Right renal cortex interstitium (tissue), 3 donors: ENCODE data around the gene PPP1R26. TPM values are rescaled to one million over a fixed set of nuclear protein-coding genes. Genes with fewer than 3 reads are reported as not detected.
"Not testable (repeated sequence)": the region's sequence is repeated elsewhere in the genome, so short reads cannot be mapped to it uniquely, and the experiment has no call there.

Experiments
- DNase-seq, 3 donors: peaks; one replicate each; pipeline ENCODE4 v3.0.0-alpha.2; 2013; ENCODE audit warnings: low read depth in 3 of 3, low spot score in 2 of 3
- polyA plus RNA-seq, 3 donors: library from polyadenylated mRNA; unstranded; fragments of 120-200 nt; gene quantifications; one replicate each; pipeline ENCODE4 v1.2.1, GENCODE V29; 2013; ENCODE audit not compliant: insufficient read length in 3 of 3

The PPP1R26 gene, protein sequence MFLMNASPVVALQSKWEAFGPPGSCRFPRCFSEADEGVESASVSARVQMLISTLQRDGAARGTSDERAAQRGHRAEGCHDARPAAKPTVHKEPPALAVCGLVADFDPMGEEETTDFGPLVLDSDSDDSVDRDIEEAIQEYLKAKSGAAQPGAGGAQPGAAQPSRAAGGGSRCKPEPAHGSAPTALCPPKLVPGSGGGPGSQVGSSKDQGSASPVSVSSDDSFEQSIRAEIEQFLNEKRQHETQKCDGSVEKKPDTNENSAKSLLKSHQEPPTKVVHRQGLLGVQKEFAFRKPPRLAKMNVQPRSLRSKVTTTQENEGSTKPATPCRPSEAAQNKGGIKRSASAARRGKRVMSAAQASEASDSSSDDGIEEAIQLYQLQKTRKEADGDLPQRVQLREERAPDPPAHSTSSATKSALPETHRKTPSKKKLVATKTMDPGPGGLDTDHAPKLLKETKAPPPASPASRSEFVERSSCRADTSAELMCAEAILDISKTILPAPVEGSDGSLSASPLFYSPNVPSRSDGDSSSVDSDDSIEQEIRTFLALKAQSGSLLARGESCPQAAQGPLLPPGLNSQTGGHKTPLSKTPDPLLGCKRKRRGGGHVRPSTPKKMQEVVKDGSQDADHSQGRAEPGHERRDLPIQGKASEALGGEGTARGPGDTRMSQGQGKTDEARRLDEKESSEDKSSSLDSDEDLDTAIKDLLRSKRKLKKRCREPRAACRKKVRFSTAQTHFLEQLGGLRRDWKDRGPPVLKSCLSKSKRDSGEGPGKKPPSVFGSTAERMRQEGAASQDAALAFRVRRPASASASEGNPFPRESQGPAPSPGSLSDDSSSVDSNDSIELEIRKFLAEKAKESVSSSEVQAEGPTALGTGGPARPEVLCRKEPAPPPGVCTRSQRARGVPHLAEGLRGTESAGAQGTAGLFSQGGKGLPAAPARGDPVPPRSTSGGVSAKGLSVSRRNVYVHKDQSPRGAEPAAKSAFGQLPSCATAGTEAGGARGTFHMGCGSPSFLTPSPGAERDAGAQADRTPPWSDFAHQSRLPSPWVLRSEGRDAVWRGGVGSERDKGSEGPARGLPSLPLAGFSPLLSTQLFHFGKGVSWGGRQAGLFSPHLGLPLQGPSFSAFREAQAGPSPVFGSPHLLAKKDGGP (N-terminal part only)
- polyA plus RNA-seq, result 10 to 100 TPM; 28.3 to 31.0 (median 29.1) TPM

- DNase-seq, result no peak
Observed at GRCh38 chr9:135479469-135480052, at the start of gene PPP1R26. Gene PPP1R26 (plus strand): TSS chr9:135479782. CDS start chr9:135484511, 4,729 bp downstream.

- DNase-seq, result no peak
Observed at GRCh38 chr9:135437259-135437658, 42.3 kb upstream of the PPP1R26 start.

- DNase-seq, result not testable (repeated sequence)
Observed at GRCh38 chr9:135437696-135438095, 41.9 kb upstream of the PPP1R26 start.

- not testable (repeated sequence) for DNase-seq
Observed at GRCh38 chr9:135438581-135439232, 40.9 kb upstream of the PPP1R26 start.

- DNase-seq, result not testable (repeated sequence)
Observed at GRCh38 chr9:135439514-135439913, 40.1 kb upstream of the PPP1R26 start.

- no peak for DNase-seq
Observed at GRCh38 chr9:135439916-135440315, 39.7 kb upstream of the PPP1R26 start.

DNA sequence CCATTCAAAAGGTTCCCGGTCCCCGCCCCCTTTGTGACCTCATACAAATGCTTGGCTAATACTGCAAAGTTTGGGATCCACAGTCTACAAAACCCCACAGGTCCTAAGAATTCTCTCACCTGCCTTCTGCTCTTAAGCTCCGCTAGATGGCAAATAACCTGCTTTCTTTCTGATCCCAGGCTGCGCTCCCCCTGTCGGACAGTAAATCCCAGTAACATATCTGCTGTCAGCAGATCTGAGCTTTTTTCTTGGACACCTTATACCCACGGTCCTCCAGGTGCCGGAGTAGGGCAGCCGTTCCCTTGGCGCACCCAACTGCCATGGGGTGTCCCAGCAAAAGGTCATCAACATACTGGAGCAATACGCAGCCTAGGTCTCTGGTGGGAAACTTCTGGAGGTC, 39.0 kb upstream of the PPP1R26 start:
- no peak for DNase-seq

GRCh38 chr9:135441105-135442071, 38.2 kb upstream of the PPP1R26 start:
- not testable (repeated sequence) for DNase-seq

DNA sequence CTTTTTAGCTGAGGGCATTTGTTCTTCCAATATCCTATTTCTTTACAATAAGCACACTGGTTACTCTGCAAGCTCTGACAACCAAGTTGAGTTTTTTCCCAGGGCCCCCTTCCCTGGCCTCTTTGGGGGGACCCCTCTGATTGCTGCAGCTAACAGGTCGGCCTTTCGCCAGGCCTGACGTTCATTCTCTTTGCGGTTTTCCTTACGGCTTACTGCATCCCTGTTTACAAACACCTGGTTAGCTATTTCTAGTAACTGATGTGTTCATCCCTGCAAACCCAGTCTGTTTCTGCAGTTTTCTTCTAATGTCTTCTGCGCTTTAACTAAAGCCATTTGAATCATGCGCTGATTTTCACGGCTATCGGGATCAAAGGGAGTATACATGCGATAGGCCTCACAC, 37.5 kb upstream of the PPP1R26 start:
- no peak for DNase-seq

- DNase-seq, result no peak
Observed at GRCh38 chr9:135443797-135444425, 35.7 kb upstream of the PPP1R26 start.

DNA sequence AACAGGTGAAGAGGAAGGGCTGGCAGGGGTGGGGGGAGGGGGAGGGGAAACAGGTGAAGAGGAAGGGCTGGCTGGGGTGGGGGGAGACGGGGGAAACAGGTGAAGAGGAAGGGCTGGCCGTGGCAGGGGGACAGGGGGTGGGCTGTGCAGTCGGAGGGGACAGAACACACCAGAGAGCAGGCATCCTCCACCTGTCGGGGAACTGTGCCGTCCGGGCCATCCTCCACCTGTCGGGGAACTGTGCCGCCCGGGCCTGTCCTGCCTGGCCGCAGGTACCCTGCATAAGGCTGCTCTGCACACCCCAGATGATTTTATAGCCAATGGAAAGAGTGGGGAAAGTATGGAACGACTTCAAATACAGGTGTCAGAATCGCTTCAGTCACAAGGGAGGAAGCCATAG, 32.5 kb upstream of the PPP1R26 start:
- DNase-seq, result no peak

GRCh38 chr9:135448663-135449100, 30.9 kb upstream of the PPP1R26 start:
- DNase-seq, result no peak

DNA sequence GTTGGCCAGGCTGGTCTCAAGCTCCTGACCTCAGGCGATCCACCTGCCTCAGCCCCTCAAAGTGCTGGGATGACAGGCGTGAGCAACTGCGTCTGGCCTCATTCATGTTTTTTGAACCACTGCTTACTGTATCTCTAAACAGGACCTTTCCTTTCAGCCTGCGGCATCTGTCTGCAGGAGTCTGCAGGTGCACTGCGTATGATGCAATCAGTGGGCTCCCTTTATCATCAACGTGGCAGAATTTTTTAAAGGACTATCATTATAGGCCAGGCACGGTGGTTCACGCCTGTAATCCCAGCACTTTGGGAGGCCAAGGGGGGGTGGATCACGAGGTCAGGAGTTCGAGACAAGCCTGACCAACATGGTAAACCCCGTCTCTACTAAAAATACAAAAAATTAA, 30.1 kb upstream of the PPP1R26 start:
- not testable (repeated sequence) for DNase-seq

DNA sequence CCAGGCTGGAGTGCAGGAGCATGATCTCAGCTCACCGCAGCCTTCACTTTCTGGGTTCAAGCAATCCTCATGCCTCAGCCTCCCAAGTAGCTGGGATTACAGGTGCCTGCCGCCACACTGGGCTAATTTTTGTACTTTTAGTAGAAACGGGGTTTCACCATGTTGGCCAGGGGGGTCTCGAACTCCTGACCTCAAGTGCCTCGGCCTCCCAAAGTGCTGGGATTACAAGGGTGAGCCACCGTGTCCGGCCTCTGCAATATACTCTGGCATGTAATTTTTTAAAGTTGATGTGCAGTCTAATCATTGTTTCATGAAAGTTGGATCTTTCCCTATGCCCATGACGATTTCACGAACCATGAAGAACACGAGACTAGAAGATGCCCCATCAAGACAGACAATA, 28.6 kb upstream of the PPP1R26 start:
- no peak for DNase-seq

- not testable (repeated sequence) for DNase-seq
Observed at GRCh38 chr9:135451909-135452308, 27.7 kb upstream of the PPP1R26 start.

- no peak for DNase-seq
Observed at GRCh38 chr9:135454737-135455136, 24.8 kb upstream of the PPP1R26 start.

DNA sequence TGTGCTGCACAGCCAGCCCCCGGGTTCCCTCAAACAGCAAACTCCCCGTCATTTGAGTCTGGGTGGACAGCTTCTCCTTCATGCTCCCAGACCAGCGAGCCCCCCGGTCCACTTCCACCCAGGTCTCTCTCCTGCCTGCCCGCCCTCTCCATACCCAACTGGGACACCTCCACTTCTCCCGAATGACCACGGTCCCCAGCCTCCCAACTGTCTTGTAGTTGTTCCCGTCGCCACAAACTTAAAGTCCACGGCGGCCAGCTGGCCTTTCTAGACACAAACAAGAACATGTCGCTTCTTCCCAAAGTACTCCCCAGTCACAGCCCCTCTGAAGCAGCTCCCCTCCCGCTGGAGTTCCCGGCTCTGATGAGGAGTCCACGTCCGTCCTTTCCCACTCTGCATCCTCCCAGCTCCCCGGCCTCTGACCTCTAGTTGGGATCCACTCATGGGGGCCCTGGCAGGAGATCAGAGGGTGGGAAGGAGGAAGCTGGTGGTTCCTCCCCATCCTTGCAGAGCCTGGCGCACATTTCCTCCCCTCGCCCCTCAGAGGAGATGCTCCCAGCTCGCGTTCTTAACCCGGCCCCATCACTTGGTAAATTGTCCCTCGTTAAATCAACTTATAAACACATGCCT, 24.1 kb upstream of the PPP1R26 start:
- DNase-seq, result no peak
